Suprapubic skin (tissue), 4 donors: ENCODE results near the gene ZDHHC19. TPM values are rescaled to one million over a fixed set of nuclear protein-coding genes. Genes with fewer than 3 reads are reported as not detected.
"Not testable (repeated sequence)": the region's sequence is repeated elsewhere in the genome, so short reads cannot be mapped to it uniquely, and the experiment has no call there.

ENCODE experiments used
- DNase-seq, 2 donors: peaks; one replicate each; pipeline ENCODE4 v3.0.0-alpha.2; 2019; ENCODE audit warnings: low spot score in 2 of 2
- H3K27ac ChIP-seq: fragments of 200-600 bp; sonication (generic); one replicate; pipeline ENCODE4 v1.5.1; 2019
- H3K27me3 ChIP-seq: fragments of 200-600 bp; sonication (generic); one replicate; pipeline ENCODE4 v1.5.1; 2019
- H3K36me3 ChIP-seq: fragments of 200-600 bp; sonication (generic); one replicate; pipeline ENCODE4 v1.5.1; 2019
- H3K4me1 ChIP-seq: fragments of 200-600 bp; sonication (generic); one replicate; pipeline ENCODE4 v1.5.1; 2019
- H3K4me3 ChIP-seq: fragments of 200-600 bp; sonication (generic); one replicate; pipeline ENCODE4 v1.5.1; 2019; ENCODE audit warnings: mild to moderate bottlenecking
- H3K9me3 ChIP-seq: fragments of 200-600 bp; sonication (generic); one replicate; pipeline ENCODE4 v1.5.1; 2019
- CTCF ChIP-seq, 2 donors: fragments of 200-600 bp in 1 of 2; fragments of 450-650 bp in 1 of 2; sonication (generic) in 1 of 2; IDR thresholded peaks; one replicate each; pipeline ENCODE4 v1.5.1; 2016 to 2019; ENCODE audit warnings: antibody characterized with exemption in 2 of 2, mild to moderate bottlenecking in 1 of 2, moderate library complexity in 1 of 2
- EP300 ChIP-seq: sonication (generic); formaldehyde crosslinking; IDR thresholded peaks from one replicate; pipeline ENCODE4 v1.6.1; 2017; ENCODE audit warnings: antibody characterized with exemption
- POLR2A ChIP-seq, 2 donors: fragments of 450-650 bp; IDR thresholded peaks; one replicate each; pipeline ENCODE4 v1.6.1; 2017; ENCODE audit warnings: antibody characterized with exemption in 2 of 2, mild to moderate bottlenecking in 2 of 2, moderate library complexity in 2 of 2
- POLR2AphosphoS5 ChIP-seq, 3 donors: sonication (generic); formaldehyde crosslinking; IDR thresholded peaks; one replicate each; pipeline ENCODE4 v1.6.1; 2017; ENCODE audit warnings: antibody characterized with exemption in 3 of 3
- WGBS: methylation state at CpG from one replicate; pipeline ENCODE4 v1.1.5; 2018; 5-methylcytosine and 5-hydroxymethylcytosine counted together
- total RNA-seq, 4 donors: library from RNA; depleted of rRNA; stranded (reverse); fragments of >200 nt; gene quantifications; one replicate each; pipeline ENCODE4 v1.1.0, GENCODE V29; 2016

Gene ZDHHC19
- total RNA-seq, 4 donors from 2014 or later = not detected

- Histone ChIP-seq H3K27me3 (no peaks in the 10 kb centered on the region), H3K27ac (no peak overlapping the region), H3K36me3 (no peaks in the 10 kb centered on the region), H3K9me3 (no peaks in the 10 kb centered on the region), H3K4me3 (no peak overlapping the region), H3K4me1 (no peaks in the 10 kb centered on the region)
- DNase-seq = no peak
- WGBS = 46% methylated on average over 5 of the region's 6 CpGs
- TF ChIP-seq POLR2A (IDR thresholded peaks at IDR 0.05) = no peak
- TF ChIP-seq CTCF (IDR thresholded peaks at IDR 0.05) = no peak
- TF ChIP-seq POLR2AphosphoS5 (IDR thresholded peaks at IDR 0.05) = no peak
- TF ChIP-seq EP300 = no peak
Observed at GRCh38 chr3:196168808-196169391, 42.3 kb downstream of the ZDHHC19 start.

GRCh38 chr3:196166741-196167140, 44.5 kb downstream of the ZDHHC19 start:
- Histone ChIP-seq H3K27ac (no peak overlapping the region), H3K27me3 (no peaks in the 10 kb centered on the region), H3K9me3 (no peaks in the 10 kb centered on the region), H3K4me1 (no peaks in the 10 kb centered on the region), H3K4me3 (no peak overlapping the region), H3K36me3 (no peaks in the 10 kb centered on the region)
- TF ChIP-seq POLR2A (IDR thresholded peaks at IDR 0.05) (no peak), CTCF (IDR thresholded peaks at IDR 0.05) (no peak), POLR2AphosphoS5 (IDR thresholded peaks at IDR 0.05) (no peak), EP300 (no peak)
- DNase-seq = no peak
- WGBS = 91% methylated on average over 7 of the region's 7 CpGs

DNA sequence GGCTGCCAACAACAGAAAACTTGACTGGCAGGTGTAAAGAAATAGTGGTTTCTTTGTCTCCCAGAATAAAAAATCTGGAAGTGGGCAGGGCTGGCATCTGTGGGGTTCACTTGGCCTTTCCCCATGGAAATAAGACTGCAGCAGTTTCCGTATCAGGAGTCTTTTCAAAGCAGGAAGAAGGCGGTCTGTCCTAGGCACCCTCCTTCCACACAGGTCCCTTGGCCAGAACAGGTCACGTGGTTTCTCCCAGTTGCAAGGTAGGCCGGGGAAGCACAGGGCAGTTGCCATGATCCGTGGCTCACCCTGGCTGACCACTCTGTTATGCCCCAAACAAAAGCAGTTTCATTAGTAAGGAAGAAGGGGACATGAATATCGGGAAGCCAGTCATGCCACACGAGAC, 45.4 kb downstream of the ZDHHC19 start:
- Histone ChIP-seq H3K27me3 (no peaks in the 10 kb centered on the region), H3K9me3 (no peaks in the 10 kb centered on the region), H3K4me3 (no peak overlapping the region), H3K4me1 (no peaks in the 10 kb centered on the region), H3K36me3 (no peaks in the 10 kb centered on the region), H3K27ac (no peak overlapping the region)
- 82% methylated on average over 7 of the region's 7 CpGs for WGBS
- TF ChIP-seq POLR2A (IDR thresholded peaks at IDR 0.05) (no peak), CTCF (IDR thresholded peaks at IDR 0.05) (no peak), POLR2AphosphoS5 (IDR thresholded peaks at IDR 0.05) (no peak), EP300 (no peak)
- no peak for DNase-seq

DNA sequence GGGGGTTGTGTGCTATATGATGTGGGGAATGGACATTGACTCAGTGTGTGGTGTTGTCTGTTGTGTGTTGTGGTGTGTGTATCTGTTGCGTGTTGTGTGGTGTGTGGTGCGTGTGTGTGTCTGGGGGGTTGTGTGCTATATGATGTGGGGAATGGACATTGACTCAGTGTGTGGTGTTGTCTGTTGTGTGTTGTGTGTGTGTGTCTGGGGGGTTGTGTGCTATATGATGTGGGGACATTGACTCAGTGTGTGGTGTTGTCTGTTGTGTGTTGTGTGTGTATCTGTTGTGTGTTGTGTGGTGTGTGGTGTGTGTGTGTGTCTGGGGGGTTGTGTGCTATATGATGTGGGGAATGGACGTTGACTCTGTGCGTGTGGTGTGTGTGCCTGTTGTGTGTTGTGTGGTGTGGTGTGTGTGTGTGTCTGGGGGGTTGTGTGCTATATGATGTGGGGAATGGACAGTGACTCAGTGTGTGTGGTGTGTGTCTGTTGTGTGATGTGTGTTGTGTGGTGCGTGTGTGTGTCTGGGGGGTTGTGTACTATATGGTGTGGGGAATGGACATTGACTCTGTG, 46.1 kb downstream of the ZDHHC19 start:
- not testable (repeated sequence) for H3K9me3 ChIP-seq, H3K36me3 ChIP-seq, H3K27ac ChIP-seq, H3K4me3 ChIP-seq, H3K27me3 ChIP-seq, DNase-seq, H3K4me1 ChIP-seq
- WGBS = 76% methylated on average over 5 of the region's 5 CpGs

DNA sequence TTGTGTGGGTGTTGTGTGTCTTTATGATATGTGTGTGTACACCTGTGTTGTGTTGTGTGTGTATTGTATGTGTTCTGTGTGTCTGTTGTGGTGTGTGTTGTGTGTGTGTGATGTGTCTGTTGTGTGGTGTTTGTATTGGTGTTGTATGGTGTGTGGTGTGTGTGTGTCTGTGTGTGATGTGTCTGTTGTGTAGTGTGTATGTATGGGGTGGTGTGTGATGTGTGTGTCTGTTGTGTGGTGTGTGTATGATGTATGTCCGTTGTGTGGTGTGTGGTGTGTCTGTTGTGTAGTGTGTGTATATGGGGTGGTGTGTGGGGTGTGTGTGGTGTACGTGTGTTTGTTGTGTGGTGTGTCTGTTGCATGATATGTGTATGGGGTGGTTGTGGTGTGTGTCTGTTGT, 46.6 kb downstream of the ZDHHC19 start:
- TF ChIP-seq CTCF (IDR thresholded peaks at IDR 0.05) (no peak), POLR2AphosphoS5 (IDR thresholded peaks at IDR 0.05) (no peak), POLR2A (IDR thresholded peaks at IDR 0.05) (no peak), EP300 (no peak)
- Histone ChIP-seq H3K4me1 (no peaks in the 10 kb centered on the region), H3K27ac (no peak overlapping the region), H3K9me3 (no peaks in the 10 kb centered on the region), H3K36me3 (peaks cover 4% of the 10 kb centered on the region), H3K27me3 (no peaks in the 10 kb centered on the region), H3K4me3 (no peak overlapping the region)
- DNase-seq = no peak
- 89% methylated on average over 2 of the region's 2 CpGs for WGBS
